ENCODE results near the gene FLOT1. TPM values are rescaled to one million over a fixed set of nuclear protein-coding genes. Genes with fewer than 3 reads are reported as not detected.

Gene FLOT1
- total and polyA plus RNA-seq, 9 of the 15 experiments (the other 6 are each of a cell fraction or from before 2014, with no cell fraction given): 11.7 to 149 (median 118) TPM

- TF ChIP-seq, protein P1, sequence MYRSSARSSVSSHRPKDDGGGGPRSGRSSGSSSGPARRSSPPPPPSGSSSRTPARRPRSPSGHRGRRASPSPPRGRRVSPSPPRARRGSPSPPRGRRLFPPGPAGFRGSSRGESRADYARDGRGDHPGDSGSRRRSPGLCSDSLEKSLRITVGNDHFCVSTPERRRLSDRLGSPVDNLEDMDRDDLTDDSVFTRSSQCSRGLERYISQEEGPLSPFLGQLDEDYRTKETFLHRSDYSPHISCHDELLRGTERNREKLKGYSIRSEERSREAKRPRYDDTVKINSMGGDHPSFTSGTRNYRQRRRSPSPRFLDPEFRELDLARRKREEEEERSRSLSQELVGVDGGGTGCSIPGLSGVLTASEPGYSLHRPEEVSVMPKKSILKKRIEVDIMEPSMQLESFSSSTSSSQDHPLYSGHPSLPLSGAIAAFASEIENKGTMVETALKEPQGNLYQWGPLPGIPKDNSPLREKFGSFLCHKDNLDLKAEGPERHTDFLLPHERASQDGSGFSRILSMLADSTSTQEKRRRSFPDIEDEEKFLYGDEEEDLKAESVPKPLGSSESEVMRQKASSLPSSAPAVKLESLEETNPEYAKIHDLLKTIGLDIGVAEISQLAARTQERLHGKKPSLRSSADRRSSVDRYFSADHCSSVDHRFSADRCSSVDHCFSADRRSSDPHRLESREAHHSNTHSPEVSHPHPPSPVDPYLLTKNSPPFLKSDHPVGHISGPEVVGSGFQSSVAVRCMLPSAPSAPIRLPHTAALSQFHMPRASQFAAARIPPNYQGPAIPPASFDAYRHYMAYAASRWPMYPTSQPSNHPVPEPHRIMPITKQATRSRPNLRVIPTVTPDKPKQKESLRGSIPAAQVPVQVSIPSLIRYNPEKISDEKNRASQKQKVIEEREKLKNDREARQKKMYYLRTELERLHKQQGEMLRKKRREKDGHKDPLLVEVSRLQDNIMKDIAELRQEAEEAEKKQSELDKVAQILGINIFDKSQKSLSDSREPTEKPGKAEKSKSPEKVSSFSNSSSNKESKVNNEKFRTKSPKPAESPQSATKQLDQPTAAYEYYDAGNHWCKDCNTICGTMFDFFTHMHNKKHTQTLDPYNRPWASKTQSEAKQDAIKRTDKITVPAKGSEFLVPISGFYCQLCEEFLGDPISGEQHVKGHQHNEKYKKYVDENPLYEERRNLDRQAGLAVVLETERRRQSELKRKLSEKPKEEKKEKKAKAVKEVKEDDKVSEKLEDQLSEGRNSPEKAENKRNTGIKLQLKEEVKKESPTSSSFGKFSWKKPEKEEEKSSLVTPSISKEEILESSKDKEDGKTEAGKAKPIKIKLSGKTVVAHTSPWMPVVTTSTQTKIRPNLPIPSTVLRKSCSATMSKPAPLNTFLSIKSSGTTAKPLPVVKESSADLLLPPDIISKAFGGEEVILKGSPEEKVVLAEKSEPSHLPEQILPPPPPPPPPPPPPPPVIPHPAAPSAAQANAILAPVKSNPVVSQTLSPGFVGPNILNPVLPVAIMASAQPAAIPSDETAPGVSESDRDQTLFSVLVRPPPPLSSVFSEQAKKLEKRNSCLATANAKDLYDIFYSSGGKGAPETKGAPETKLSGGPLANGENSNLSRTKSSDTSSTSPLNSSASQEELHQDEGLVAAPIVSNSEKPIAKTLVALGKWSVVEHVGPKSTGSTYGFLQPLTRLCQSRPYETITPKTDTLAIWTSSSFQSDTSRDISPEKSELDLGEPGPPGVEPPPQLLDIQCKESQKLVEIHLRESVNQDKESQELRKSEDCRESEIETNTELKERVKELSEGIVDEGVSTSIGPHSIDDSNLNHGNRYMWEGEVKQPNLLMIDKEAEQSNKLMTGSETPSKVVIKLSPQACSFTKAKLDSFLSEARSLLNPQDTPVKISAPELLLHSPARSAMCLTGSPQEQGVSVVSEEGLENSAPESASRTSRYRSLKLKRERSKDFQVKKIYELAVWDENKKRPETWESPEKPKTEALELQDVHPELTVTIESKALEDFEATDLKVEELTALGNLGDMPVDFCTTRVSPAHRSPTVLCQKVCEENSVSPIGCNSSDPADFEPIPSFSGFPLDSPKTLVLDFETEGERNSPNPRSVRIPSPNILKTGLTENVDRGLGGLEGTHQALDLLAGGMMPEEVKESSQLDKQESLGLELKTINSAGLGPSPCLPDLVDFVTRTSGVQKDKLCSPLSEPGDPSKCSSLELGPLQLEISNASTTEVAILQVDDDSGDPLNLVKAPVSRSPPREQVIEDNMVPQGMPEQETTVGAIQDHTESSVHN (IDR thresholded peaks at IDR 0.05; ENCODE audit: borderline replicate concordance in 1 of 2, low read depth in 1 of 2): 0 out of 4 replicates have a peak, but pooled peaks of 1 of the 2 experiments have one; percentile 4
- TF ChIP-seq SMARCE1 (IDR thresholded peaks at IDR 0.05) (0 out of 2 replicates have a peak, but pooled peaks have one; percentile 57), DIDO1 (tag; IDR thresholded peaks at IDR 0.05; ENCODE audit: low read depth) (no peak), POLR2AphosphoS2 (IDR thresholded peaks at IDR 0.05; ENCODE audit: low read length) (no peak), ZNF431 (CRISPR knock-in tag; IDR thresholded peaks at IDR 0.05) (no peak), ATF2 (CRISPR knock-in tag; IDR thresholded peaks at IDR 0.05) (no peak), ZNF639 (CRISPR knock-in tag; conservative IDR thresholded peaks at IDR 0.05 in 1 of 2, IDR thresholded peaks at IDR 0.05 in 1 of 2) (no peak), CBFB (CRISPR knock-in tag; IDR thresholded peaks at IDR 0.05) (no peak), BCL6 (CRISPR knock-in tag; IDR thresholded peaks at IDR 0.05) (no peak)
- TF ChIP-seq, protein P2, sequence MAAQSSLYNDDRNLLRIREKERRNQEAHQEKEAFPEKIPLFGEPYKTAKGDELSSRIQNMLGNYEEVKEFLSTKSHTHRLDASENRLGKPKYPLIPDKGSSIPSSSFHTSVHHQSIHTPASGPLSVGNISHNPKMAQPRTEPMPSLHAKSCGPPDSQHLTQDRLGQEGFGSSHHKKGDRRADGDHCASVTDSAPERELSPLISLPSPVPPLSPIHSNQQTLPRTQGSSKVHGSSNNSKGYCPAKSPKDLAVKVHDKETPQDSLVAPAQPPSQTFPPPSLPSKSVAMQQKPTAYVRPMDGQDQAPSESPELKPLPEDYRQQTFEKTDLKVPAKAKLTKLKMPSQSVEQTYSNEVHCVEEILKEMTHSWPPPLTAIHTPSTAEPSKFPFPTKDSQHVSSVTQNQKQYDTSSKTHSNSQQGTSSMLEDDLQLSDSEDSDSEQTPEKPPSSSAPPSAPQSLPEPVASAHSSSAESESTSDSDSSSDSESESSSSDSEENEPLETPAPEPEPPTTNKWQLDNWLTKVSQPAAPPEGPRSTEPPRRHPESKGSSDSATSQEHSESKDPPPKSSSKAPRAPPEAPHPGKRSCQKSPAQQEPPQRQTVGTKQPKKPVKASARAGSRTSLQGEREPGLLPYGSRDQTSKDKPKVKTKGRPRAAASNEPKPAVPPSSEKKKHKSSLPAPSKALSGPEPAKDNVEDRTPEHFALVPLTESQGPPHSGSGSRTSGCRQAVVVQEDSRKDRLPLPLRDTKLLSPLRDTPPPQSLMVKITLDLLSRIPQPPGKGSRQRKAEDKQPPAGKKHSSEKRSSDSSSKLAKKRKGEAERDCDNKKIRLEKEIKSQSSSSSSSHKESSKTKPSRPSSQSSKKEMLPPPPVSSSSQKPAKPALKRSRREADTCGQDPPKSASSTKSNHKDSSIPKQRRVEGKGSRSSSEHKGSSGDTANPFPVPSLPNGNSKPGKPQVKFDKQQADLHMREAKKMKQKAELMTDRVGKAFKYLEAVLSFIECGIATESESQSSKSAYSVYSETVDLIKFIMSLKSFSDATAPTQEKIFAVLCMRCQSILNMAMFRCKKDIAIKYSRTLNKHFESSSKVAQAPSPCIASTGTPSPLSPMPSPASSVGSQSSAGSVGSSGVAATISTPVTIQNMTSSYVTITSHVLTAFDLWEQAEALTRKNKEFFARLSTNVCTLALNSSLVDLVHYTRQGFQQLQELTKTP (IDR thresholded peaks at IDR 0.05; ENCODE audit: low read depth in 1 of 2, partially characterized antibody in 2 of 2): peak in 1 of 2 experiments; percentile 17
These were observed 635 bp downstream of the FLOT1 start (continued) for GRCh38 chr6:30741789-30742315.
